NOMO-1 treated with dmso at 0.1 percent for 144 hours (cell line): ENCODE measurements around the gene ANKRD44.
A peak's percentile ranks its signal among the peaks of the same experiment; 100 is the strongest.

Experiments used
- DNase-seq: peaks from one replicate; lab custom pipeline; 2025; ENCODE audit not compliant: unreplicated experiment; lab: John Stamatoyannopoulos, UW

ANKRD44 gene

GRCh38 chr2:197124639-197125390 lies 185.8 kb downstream of the ANKRD44 start:
- DNase-seq: no peak

- no peak for DNase-seq
Measured at GRCh38 chr2:197122821-197123220, 187.8 kb downstream of the ANKRD44 start.

- no peak for DNase-seq
Measured at GRCh38 chr2:197121756-197122385, 188.7 kb downstream of the ANKRD44 start.

- DNase-seq: no peak
Measured at GRCh38 chr2:197121255-197121654, 189.3 kb downstream of the ANKRD44 start.

GRCh38 chr2:197116306-197116879 lies 194.2 kb downstream of the ANKRD44 start:
- DNase-seq: no peak

GRCh38 chr2:197115325-197115724 lies 195.3 kb downstream of the ANKRD44 start:
- DNase-seq: no peak

- DNase-seq: peak; percentile 20
Measured at GRCh38 chr2:197113275-197113711, 197.3 kb downstream of the ANKRD44 start.

GRCh38 chr2:197109326-197109725 lies 201.3 kb downstream of the ANKRD44 start:
- DNase-seq: no peak

- DNase-seq: no peak
Measured at GRCh38 chr2:197108758-197109157, 201.8 kb downstream of the ANKRD44 start.

GRCh38 chr2:197107291-197108269 lies 203.0 kb downstream of the ANKRD44 start:
- DNase-seq: no peak

GRCh38 chr2:197103363-197103762 lies 207.2 kb downstream of the ANKRD44 start:
- no peak for DNase-seq

GRCh38 chr2:197102231-197102630 lies 208.3 kb downstream of the ANKRD44 start:
- no peak for DNase-seq

GRCh38 chr2:197101519-197101918 lies 209.1 kb downstream of the ANKRD44 start:
- no peak for DNase-seq

GRCh38 chr2:197097578-197098366 lies 212.8 kb downstream of the ANKRD44 start:
- DNase-seq: no peak

- no peak for DNase-seq
Measured at GRCh38 chr2:197096649-197097048, 213.9 kb downstream of the ANKRD44 start.

GRCh38 chr2:197092431-197092830 lies 218.1 kb downstream of the ANKRD44 start:
- DNase-seq: no peak

GRCh38 chr2:197090742-197091367 lies 219.7 kb downstream of the ANKRD44 start:
- DNase-seq: no peak

- DNase-seq: no peak
Measured at GRCh38 chr2:197089655-197090054, 220.9 kb downstream of the ANKRD44 start.

- DNase-seq: no peak
Measured at GRCh38 chr2:197088694-197089093, 221.9 kb downstream of the ANKRD44 start.

- peak; percentile 2 for DNase-seq
Measured at GRCh38 chr2:197086500-197086899, 224.1 kb downstream of the ANKRD44 start.
